SIG-M5 treated with dmso at 0.1 percent for 504 hours (cell line): ENCODE measurements around the gene DYNC1I2.
"Not testable (repeated sequence)": the region's sequence is repeated elsewhere in the genome, so short reads cannot be mapped to it uniquely, and the experiment has no call there.

Source experiments
- DNase-seq: peaks from one replicate; lab custom pipeline; 2025; ENCODE audit not compliant: unreplicated experiment; lab: John Stamatoyannopoulos, UW

Gene DYNC1I2

DNA sequence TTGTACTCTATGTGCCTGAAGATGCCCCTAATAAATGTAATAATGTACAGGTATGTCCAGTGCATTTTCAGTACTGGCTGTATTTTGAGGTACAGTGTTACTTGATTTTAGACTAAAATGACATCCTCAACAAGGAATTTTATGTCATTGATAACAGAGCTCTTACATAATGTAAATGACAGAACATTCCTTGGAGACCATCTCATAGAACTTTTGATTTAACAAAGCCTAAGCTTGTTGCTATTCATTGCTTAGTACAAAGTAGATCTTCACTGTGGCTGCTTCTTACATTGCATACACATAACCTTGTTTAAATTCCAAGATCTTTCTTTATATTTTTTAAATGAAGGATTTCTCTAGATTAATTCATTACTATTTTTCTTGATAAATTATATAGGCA, 24.1 kb downstream of the DYNC1I2 start:
- DNase-seq, result no peak

GRCh38 chr2:171712051-171712450, 24.8 kb downstream of the DYNC1I2 start:
- DNase-seq, result no peak

GRCh38 chr2:171718720-171719119, 31.5 kb downstream of the DYNC1I2 start:
- no peak for DNase-seq

DNA sequence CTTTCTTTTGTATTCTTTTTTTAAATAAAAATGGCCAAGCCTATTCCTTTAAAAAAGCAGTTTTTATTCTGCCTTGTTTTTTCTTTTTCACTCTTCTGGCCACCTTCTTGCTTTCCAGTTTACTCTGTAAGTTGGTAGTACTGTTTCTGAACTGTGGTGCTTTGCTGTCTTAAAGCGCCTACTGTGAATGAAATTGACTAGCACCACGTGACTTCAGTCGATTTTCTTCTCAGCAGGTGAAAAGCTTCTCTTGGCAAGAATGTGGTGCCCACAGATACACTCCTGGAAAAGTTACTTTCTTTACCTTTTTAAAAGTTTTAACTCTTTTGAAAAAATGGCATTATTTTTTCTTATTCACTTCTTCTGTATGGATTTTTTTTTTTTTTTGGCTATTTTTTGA, 32.4 kb downstream of the DYNC1I2 start:
- DNase-seq, result no peak

- no peak for DNase-seq
Measured at GRCh38 chr2:171723716-171724683, 36.7 kb downstream of the DYNC1I2 start.

- no peak for DNase-seq
Measured at GRCh38 chr2:171726847-171727450, 39.7 kb downstream of the DYNC1I2 start.

GRCh38 chr2:171728989-171729951, 42.0 kb downstream of the DYNC1I2 start:
- DNase-seq, result no peak

- no peak for DNase-seq
Measured at GRCh38 chr2:171729952-171730317, 42.7 kb downstream of the DYNC1I2 start.

- no peak for DNase-seq
Measured at GRCh38 chr2:171735991-171736710, 48.9 kb downstream of the DYNC1I2 start.

DNA sequence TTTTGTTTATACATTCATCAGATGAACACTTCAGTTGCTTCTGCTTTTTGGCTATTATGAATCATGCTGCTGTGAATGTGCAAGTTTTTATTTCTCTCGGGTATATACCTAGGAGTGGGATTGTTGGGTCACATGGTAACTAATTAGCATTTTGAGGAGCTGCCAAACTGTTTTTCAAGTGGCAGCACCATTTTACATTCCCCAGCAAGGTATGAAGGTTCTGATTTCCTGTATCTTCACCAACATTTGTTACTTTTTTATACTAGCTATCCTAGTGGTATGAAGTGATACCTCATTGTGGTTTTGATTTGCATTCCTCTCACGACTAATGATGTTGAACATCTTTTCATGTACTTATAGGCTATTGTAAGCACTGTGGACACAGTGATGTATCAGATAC, 53.9 kb downstream of the DYNC1I2 start:
- no peak for DNase-seq

DNA sequence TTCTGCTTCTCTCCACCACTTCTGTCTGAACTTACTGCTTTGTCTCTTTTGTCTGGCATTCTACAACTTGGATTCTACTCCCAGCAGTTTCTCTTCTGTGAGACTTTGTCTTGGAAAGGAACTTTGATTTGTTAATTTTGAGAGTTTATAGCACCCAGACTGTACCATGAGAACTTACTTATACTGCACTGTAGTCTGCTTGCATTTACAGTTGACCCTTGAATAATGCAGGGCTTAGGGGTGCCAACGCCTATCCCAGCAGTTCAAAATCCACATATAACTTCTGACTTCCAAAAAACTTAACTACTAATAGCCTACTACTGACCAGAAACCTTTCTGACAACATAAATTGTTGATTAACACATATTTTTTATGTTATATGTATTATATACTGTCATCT, 55.5 kb downstream of the DYNC1I2 start:
- no peak for DNase-seq

GRCh38 chr2:171745141-171745540, 57.9 kb downstream of the DYNC1I2 start:
- no peak for DNase-seq

- DNase-seq, result no peak
Measured at GRCh38 chr2:171745806-171746205, 58.5 kb downstream of the DYNC1I2 start.

DNA sequence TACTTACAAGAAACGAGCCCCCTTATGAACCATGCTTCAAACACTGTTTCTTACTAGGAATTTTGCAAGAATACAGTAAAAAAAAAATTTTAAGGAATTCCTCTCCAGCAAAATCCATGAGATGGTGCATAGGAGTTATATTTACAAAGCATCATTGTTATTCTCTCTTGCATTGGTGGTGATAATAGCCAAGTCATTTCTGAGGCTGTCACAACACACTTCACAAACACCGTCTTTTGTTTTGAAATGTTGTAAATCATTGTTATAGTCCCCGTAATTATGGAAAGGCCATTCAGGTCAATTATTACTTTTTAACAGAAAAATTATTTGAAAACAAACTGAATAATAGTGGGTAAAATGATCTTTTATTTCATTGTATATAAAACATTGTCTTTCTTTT, 60.1 kb downstream of the DYNC1I2 start:
- DNase-seq, result no peak

- DNase-seq, result no peak
Measured at GRCh38 chr2:171754254-171754939, 67.1 kb downstream of the DYNC1I2 start.

DNA sequence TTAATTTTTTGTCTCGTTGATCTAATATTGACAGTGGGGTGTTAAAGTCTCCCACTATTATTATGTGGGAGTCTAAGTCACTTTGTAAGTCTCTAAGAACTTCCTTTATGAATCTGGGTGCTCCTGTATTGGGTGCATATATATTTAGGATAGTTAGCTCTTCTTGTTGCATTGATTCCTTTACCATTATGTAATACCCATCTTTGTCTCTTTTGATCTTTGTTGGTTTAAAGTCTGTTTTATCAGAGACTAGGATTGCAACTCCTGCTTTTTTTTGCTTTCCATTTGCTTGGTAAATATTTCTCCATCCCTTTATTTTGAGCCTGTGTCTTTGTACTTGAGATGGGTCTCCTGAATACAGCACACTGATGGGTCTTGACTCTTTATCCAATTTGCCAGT, 71.5 kb downstream of the DYNC1I2 start:
- DNase-seq, result not testable (repeated sequence)

DNA sequence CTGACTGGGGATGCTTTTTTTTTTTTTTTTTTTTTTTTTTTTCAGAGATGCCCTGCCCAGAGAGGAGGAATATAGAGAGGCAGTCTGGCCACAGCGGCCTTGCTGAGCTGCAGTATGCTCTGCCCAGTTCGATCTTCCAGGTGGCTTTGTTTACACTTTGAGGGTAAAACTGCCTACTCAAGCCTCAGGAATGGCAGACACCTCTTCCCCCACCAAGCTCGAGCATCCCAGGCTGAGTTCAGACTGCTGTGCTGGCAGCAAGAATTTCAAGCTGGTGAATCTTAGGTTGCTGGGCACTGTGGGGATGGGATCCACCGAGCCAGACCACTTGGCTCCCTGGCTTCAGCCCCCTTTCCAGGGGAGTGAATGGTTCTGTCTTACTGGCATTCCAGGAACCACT, 73.9 kb downstream of the DYNC1I2 start:
- not testable (repeated sequence) for DNase-seq

GRCh38 chr2:171762879-171763573, 75.8 kb downstream of the DYNC1I2 start:
- no peak for DNase-seq

- DNase-seq, result no peak
Measured at GRCh38 chr2:171763602-171764001, 76.3 kb downstream of the DYNC1I2 start.
